H9 (cell line): ENCODE data around the gene CXXC5. TPM values are rescaled to one million over a fixed set of nuclear protein-coding genes. Genes with fewer than 3 reads are reported as not detected.

Experiments used
- DNase-seq: peaks from one replicate; pipeline ENCODE4 v3.0.0-alpha.2; 2017
- H2AFZ ChIP-seq: one replicate; pipeline ENCODE4 v1.6.1; 2013; ENCODE audit warnings: mild to moderate bottlenecking, low read length, control low read depth, moderate library complexity
- H2AK5ac ChIP-seq: 2 replicates; pipeline ENCODE4 v1.6.1; 2013; ENCODE audit warnings: low read length, control low read depth, mixed read lengths; ENCODE audit not compliant: insufficient read length
- H2BK120ac ChIP-seq: one replicate; pipeline ENCODE4 v1.6.1; 2013; ENCODE audit warnings: low read depth, mild to moderate bottlenecking, low read length, control low read depth, inconsistent platforms; ENCODE audit not compliant: poor library complexity, severe bottlenecking
- H2BK12ac ChIP-seq: 2 replicates; pipeline ENCODE4 v1.6.1; 2013; ENCODE audit warnings: low read length, control low read depth, mixed read lengths, low read depth; ENCODE audit not compliant: insufficient read length
- H2BK15ac ChIP-seq: 2 replicates; pipeline ENCODE4 v1.6.1; 2013; ENCODE audit warnings: low read depth, low read length, control low read depth
- H2BK20ac ChIP-seq: one replicate; pipeline ENCODE4 v1.6.1; 2013; ENCODE audit warnings: low read depth, mild to moderate bottlenecking, low read length, control low read depth, inconsistent platforms; ENCODE audit not compliant: poor library complexity, severe bottlenecking
- H2BK5ac ChIP-seq: 2 replicates; pipeline ENCODE4 v1.6.1; 2013; ENCODE audit warnings: low read length, control low read depth, mixed read lengths; ENCODE audit not compliant: insufficient read length
- H3K14ac ChIP-seq: 2 replicates; pipeline ENCODE4 v1.6.1; 2013; ENCODE audit warnings: low read length, control low read depth; ENCODE audit not compliant: insufficient read depth
- H3K18ac ChIP-seq: 2 replicates; pipeline ENCODE4 v1.6.1; 2013; ENCODE audit warnings: low read depth, mild to moderate bottlenecking, mixed read lengths, low read length, control low read depth; ENCODE audit not compliant: insufficient read length
- H3K23ac ChIP-seq: 2 replicates; pipeline ENCODE4 v1.6.1; 2013; ENCODE audit warnings: low read length, control low read depth, mixed read lengths, low read depth; ENCODE audit not compliant: insufficient read length
- H3K23me2 ChIP-seq: 2 replicates; pipeline ENCODE4 v1.6.1; 2013; ENCODE audit warnings: low read depth, mild to moderate bottlenecking, mixed read lengths, low read length, control low read depth; ENCODE audit not compliant: insufficient read length, poor library complexity, severe bottlenecking
- H3K27ac ChIP-seq: 2 replicates; pipeline ENCODE4 v1.5.1; 2013; ENCODE audit warnings: low read length, control low read depth, mixed read lengths, low read depth; ENCODE audit not compliant: insufficient read length
- H3K27me3 ChIP-seq: 2 replicates; pipeline ENCODE4 v1.6.1; 2013; ENCODE audit warnings: low read length, control low read depth, inconsistent platforms; ENCODE audit not compliant: insufficient read depth
- H3K4ac ChIP-seq: 2 replicates; pipeline ENCODE4 v1.6.1; 2013; ENCODE audit warnings: low read depth, mild to moderate bottlenecking, control low read depth, inconsistent platforms, low read length, moderate library complexity
- H3K4me1 ChIP-seq: 2 replicates; pipeline ENCODE4 v1.6.1; 2013; ENCODE audit warnings: low read length, control low read depth, inconsistent platforms; ENCODE audit not compliant: insufficient read depth
- H3K4me2 ChIP-seq: 2 replicates; pipeline ENCODE4 v1.6.1; 2013; ENCODE audit warnings: low read length, control low read depth, mixed read lengths; ENCODE audit not compliant: insufficient read length, insufficient read depth
- H3K56ac ChIP-seq: 2 replicates; pipeline ENCODE4 v1.6.1; 2013; ENCODE audit warnings: low read depth, mild to moderate bottlenecking, mixed read lengths, low read length, control low read depth; ENCODE audit not compliant: insufficient read length
- H3K79me1 ChIP-seq: 2 replicates; pipeline ENCODE4 v1.6.1; 2013; ENCODE audit warnings: low read depth, mild to moderate bottlenecking, moderate library complexity, low read length, control low read depth, inconsistent platforms; ENCODE audit not compliant: insufficient read depth, poor library complexity, severe bottlenecking
- H3K79me2 ChIP-seq: 2 replicates; pipeline ENCODE4 v1.6.1; 2013; ENCODE audit warnings: low read length, control low read depth, inconsistent platforms; ENCODE audit not compliant: insufficient read depth
- H3K9ac ChIP-seq: 2 replicates; pipeline ENCODE4 v1.6.1; 2013; ENCODE audit warnings: low read length, control low read depth, mixed read lengths; ENCODE audit not compliant: insufficient read length; ENCODE audit errors: extremely low read depth
- H3K9me3 ChIP-seq: one replicate; pipeline ENCODE4 v1.6.1; 2013; ENCODE audit warnings: low read depth, low read length, inconsistent platforms; ENCODE audit not compliant: control insufficient read depth
- H3T11ph ChIP-seq: one replicate; pipeline ENCODE4 v1.6.1; 2013; ENCODE audit warnings: mild to moderate bottlenecking, low read length, control low read depth, inconsistent platforms
- H4K20me1 ChIP-seq: one replicate; pipeline ENCODE4 v1.6.1; 2013; ENCODE audit not compliant: control insufficient read depth, insufficient read length, insufficient read depth
- H4K5ac ChIP-seq: 2 replicates; pipeline ENCODE4 v1.6.1; 2013; ENCODE audit warnings: low read depth, mild to moderate bottlenecking, mixed read lengths, low read length, control low read depth; ENCODE audit not compliant: insufficient read length
- H4K8ac ChIP-seq: replicated peaks from 2 replicates; pipeline ENCODE4 v1.6.1; 2013; ENCODE audit warnings: low read length, control low read depth, mixed read lengths, low read depth; ENCODE audit not compliant: insufficient read length
- H4K91ac ChIP-seq: 2 replicates; pipeline ENCODE4 v1.6.1; 2013; ENCODE audit warnings: low read depth, mild to moderate bottlenecking, moderate library complexity, mixed read lengths, low read length, control low read depth; ENCODE audit not compliant: insufficient read length
- H3K27ac Mint-ChIP-seq, 3 experiments: 2 replicates in 2 of 3; 3 replicates in 1 of 3; pipeline ENCODE4 v1.8.0; 2020 to 2021; ENCODE audit warnings: mixed read lengths in 3 of 3, mild to moderate bottlenecking in 1 of 3, moderate library complexity in 1 of 3
- H3K27me3 Mint-ChIP-seq: 2 replicates; pipeline ENCODE4 v1.8.0; 2021; ENCODE audit warnings: low read depth, mild to moderate bottlenecking, moderate library complexity, mixed read lengths
- H3K36me3 Mint-ChIP-seq, 3 experiments: 2 replicates in 2 of 3; 3 replicates in 1 of 3; pipeline ENCODE4 v1.8.0; 2020 to 2021; ENCODE audit warnings: low read depth in 3 of 3, mixed read lengths in 3 of 3; ENCODE audit not compliant: insufficient read depth in 1 of 3
- H3K4me1 Mint-ChIP-seq, 2 experiments: 2 replicates each; pipeline ENCODE4 v1.8.0; 2020; ENCODE audit warnings: mixed read lengths in 2 of 2
- H3K4me3 Mint-ChIP-seq, 2 experiments: 2 replicates in 1 of 2; 3 replicates in 1 of 2; pipeline ENCODE4 v1.8.0; 2020 to 2021; ENCODE audit warnings: mild to moderate bottlenecking in 2 of 2, mixed read lengths in 2 of 2, moderate library complexity in 1 of 2
- H3K9me3 Mint-ChIP-seq, 2 experiments: 2 replicates in 1 of 2; 3 replicates in 1 of 2; pipeline ENCODE4 v1.8.0; 2020; ENCODE audit warnings: mild to moderate bottlenecking in 2 of 2, mixed read lengths in 2 of 2, moderate library complexity in 1 of 2
- WGBS: extraction: QIAGEN DNeasy Blood & Tissue Kit; methylation state at CpG from one replicate; pipeline ENCODE4 v1.1.7; 2013; ENCODE audit warnings: missing lambda C conversion rate, low lambda C conversion rate, mixed read lengths; ENCODE audit not compliant: insufficient read length; ENCODE audit errors: extremely low coverage; 5-methylcytosine and 5-hydroxymethylcytosine counted together
- total RNA-seq: library from RNA; stranded (reverse); gene quantifications from 2 replicates; pipeline ENCODE4 v1.2.1, GENCODE V29; 2021
- TF ChIP-seq, protein P1 (sequence below): fragments of 200-600 bp; sonication (generic); conservative IDR thresholded peaks from 3 replicates; pipeline ENCODE4 v1.8.0; 2021; ENCODE audit warnings: antibody characterized with exemption, mild to moderate bottlenecking

CXXC5 gene
- total RNA-seq, 1 experiment from 2014 or later, result 105 TPM

DNA sequence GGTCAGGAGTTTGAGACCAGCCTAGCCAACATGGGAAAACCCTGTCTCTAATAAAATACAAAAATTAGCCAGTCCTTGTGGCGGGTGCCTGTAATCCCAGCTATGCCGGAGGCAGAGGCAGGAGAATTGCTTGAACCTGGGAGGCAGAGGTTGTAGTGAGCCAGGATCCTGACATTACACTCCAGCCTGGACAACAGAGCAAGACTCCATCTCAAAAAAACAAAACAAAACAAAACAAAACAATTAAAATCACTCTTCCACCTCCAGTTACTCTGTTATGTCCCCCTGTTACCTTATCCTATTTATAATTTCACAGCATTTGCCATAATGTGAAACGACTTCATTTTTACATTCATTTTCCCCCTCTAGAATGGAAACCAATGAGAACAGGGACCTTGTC, 54.4 kb downstream of the CXXC5 start:
- Histone ChIP-seq H4K91ac (no peak overlapping the region), H3K4me2 (no peak overlapping the region)
- TF ChIP-seq, protein P1, sequence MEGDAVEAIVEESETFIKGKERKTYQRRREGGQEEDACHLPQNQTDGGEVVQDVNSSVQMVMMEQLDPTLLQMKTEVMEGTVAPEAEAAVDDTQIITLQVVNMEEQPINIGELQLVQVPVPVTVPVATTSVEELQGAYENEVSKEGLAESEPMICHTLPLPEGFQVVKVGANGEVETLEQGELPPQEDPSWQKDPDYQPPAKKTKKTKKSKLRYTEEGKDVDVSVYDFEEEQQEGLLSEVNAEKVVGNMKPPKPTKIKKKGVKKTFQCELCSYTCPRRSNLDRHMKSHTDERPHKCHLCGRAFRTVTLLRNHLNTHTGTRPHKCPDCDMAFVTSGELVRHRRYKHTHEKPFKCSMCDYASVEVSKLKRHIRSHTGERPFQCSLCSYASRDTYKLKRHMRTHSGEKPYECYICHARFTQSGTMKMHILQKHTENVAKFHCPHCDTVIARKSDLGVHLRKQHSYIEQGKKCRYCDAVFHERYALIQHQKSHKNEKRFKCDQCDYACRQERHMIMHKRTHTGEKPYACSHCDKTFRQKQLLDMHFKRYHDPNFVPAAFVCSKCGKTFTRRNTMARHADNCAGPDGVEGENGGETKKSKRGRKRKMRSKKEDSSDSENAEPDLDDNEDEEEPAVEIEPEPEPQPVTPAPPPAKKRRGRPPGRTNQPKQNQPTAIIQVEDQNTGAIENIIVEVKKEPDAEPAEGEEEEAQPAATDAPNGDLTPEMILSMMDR, result no peak

More for the DNA sequence above, 54.4 kb downstream of the CXXC5 start:
- Histone ChIP-seq H3K4ac (no peak overlapping the region), H4K8ac (no peak overlapping the region), H2BK15ac (no peak overlapping the region), H3K9ac (no peak overlapping the region), H3K79me2 (no peaks in the 10 kb centered on the region), H2BK12ac (no peak overlapping the region), H3K9me3 (no peaks in the 10 kb centered on the region), H3K23me2 (no peaks in the 10 kb centered on the region), H2AK5ac (no peak overlapping the region), H3K27ac (no peak overlapping the region), H3K18ac (no peak overlapping the region), H2BK20ac (no peak overlapping the region), H3T11ph (no peak overlapping the region), H3K4me1 (peaks cover 14% of the 10 kb centered on the region), H3K23ac (no peak overlapping the region), H2BK120ac (no peak overlapping the region), H3K14ac (no peak overlapping the region), H4K5ac (no peak overlapping the region), H2BK5ac (no peak overlapping the region), H2AFZ (no peak overlapping the region), H3K56ac (no peak overlapping the region), H4K20me1 (no peaks in the 10 kb centered on the region), H3K27me3 (no peaks in the 10 kb centered on the region), H3K79me1 (no peaks in the 10 kb centered on the region)
- Mint-ChIP-seq H3K27me3 (peaks cover 30% of the 10 kb centered on the region), H3K27ac (no peak overlapping the region), H3K9me3 (no peaks in the 10 kb centered on the region), H3K36me3 (peaks cover 0 to 2% (median 0%) of the 10 kb centered on the region in 3 experiments; a peak in 1 of 7 replicates), H3K4me3 (no peak overlapping the region; a peak in 1 of 5 replicates), H3K4me1 (peaks cover 50 to 57% of the 10 kb centered on the region in 2 experiments)
- DNase-seq, result no peak
- no CpG with 5 or more reads among the region's 3 CpGs for WGBS
